Activated T-cell treated with anti-CD3 and anti-CD28 coated beads, Interleukin-2, amount 50 U/mL, for 24 hours (primary cell): Measurements from ENCODE around the gene GSTM4.

Experiments used
- DNase-seq: peaks from one replicate; pipeline ENCODE4 v3.0.0-alpha.2; 2020
- H3K27ac Mint-ChIP-seq: 2 replicates; pipeline ENCODE4 v1.8.0; 2020; ENCODE audit warnings: mild to moderate bottlenecking, mixed read lengths
- H3K27me3 Mint-ChIP-seq: 2 replicates; pipeline ENCODE4 v1.8.0; 2020; ENCODE audit warnings: mixed read lengths
- H3K36me3 Mint-ChIP-seq: 2 replicates; pipeline ENCODE4 v1.8.0; 2020; ENCODE audit warnings: low read depth, mixed read lengths
- H3K4me1 Mint-ChIP-seq: 2 replicates; pipeline ENCODE4 v1.8.0; 2020; ENCODE audit warnings: low read depth, mixed read lengths
- H3K4me3 Mint-ChIP-seq: 2 replicates; pipeline ENCODE4 v1.8.0; 2020; ENCODE audit warnings: mild to moderate bottlenecking, moderate library complexity, mixed read lengths
- H3K9me3 Mint-ChIP-seq: 2 replicates; pipeline ENCODE4 v1.8.0; 2020; ENCODE audit warnings: mixed read lengths

GSTM4 gene

GRCh38 chr1:109641078-109641740 is 14.7 kb upstream of the GSTM4 start:
- Mint-ChIP-seq H3K9me3 (no peaks in the 10 kb centered on the region), H3K27ac (no peak overlapping the region), H3K4me3 (no peak overlapping the region), H3K4me1 (peaks cover 17% of the 10 kb centered on the region), H3K36me3 (no peaks in the 10 kb centered on the region), H3K27me3 (no peaks in the 10 kb centered on the region)
- DNase-seq: no peak

GRCh38 chr1:109641861-109642260 is 14.0 kb upstream of the GSTM4 start:
- Mint-ChIP-seq H3K27ac (no peak overlapping the region), H3K9me3 (no peaks in the 10 kb centered on the region), H3K4me1 (peaks cover 17% of the 10 kb centered on the region), H3K4me3 (no peak overlapping the region), H3K36me3 (no peaks in the 10 kb centered on the region), H3K27me3 (no peaks in the 10 kb centered on the region)
- no peak for DNase-seq

GRCh38 chr1:109642626-109643025 is 13.3 kb upstream of the GSTM4 start:
- H3K36me3 Mint-ChIP-seq: no peaks in the 10 kb centered on the region
- H3K27ac Mint-ChIP-seq: peak overlapping the region; percentile 7
- H3K9me3 Mint-ChIP-seq: no peaks in the 10 kb centered on the region
- no peaks in the 10 kb centered on the region for H3K27me3 Mint-ChIP-seq
- H3K4me1 Mint-ChIP-seq: peaks cover 17% of the 10 kb centered on the region
- H3K4me3 Mint-ChIP-seq: no peak overlapping the region
- no peak for DNase-seq

- DNase-seq: peak; percentile 93
- peaks cover 17% of the 10 kb centered on the region for H3K4me1 Mint-ChIP-seq
- H3K27ac Mint-ChIP-seq: no peak overlapping the region
- H3K4me3 Mint-ChIP-seq: no peak overlapping the region
- H3K27me3 Mint-ChIP-seq: no peaks in the 10 kb centered on the region
- no peaks in the 10 kb centered on the region for H3K9me3 Mint-ChIP-seq
- no peaks in the 10 kb centered on the region for H3K36me3 Mint-ChIP-seq
Observed at GRCh38 chr1:109643385-109644230, 12.3 kb upstream of the GSTM4 start.

GRCh38 chr1:109644670-109645069 is 11.2 kb upstream of the GSTM4 start:
- no peaks in the 10 kb centered on the region for H3K9me3 Mint-ChIP-seq
- peaks cover 17% of the 10 kb centered on the region for H3K4me1 Mint-ChIP-seq
- no peaks in the 10 kb centered on the region for H3K36me3 Mint-ChIP-seq
- no peak overlapping the region for H3K4me3 Mint-ChIP-seq
- no peak for DNase-seq
- no peaks in the 10 kb centered on the region for H3K27me3 Mint-ChIP-seq
- no peak overlapping the region for H3K27ac Mint-ChIP-seq

- Mint-ChIP-seq H3K4me1 (no peaks in the 10 kb centered on the region), H3K4me3 (no peak overlapping the region), H3K27ac (no peak overlapping the region), H3K36me3 (no peaks in the 10 kb centered on the region), H3K27me3 (peaks cover 10% of the 10 kb centered on the region), H3K9me3 (no peaks in the 10 kb centered on the region)
- no peak for DNase-seq
Observed at GRCh38 chr1:109649491-109649914, 6.4 kb upstream of the GSTM4 start.

GRCh38 chr1:109650609-109651008 is 5.3 kb upstream of the GSTM4 start:
- Mint-ChIP-seq H3K4me3 (no peak overlapping the region), H3K27me3 (peaks cover 10% of the 10 kb centered on the region), H3K9me3 (no peaks in the 10 kb centered on the region), H3K27ac (no peak overlapping the region), H3K4me1 (peaks cover 9% of the 10 kb centered on the region), H3K36me3 (no peaks in the 10 kb centered on the region)
- DNase-seq: no peak

- peaks cover 17% of the 10 kb centered on the region for H3K4me1 Mint-ChIP-seq
- H3K9me3 Mint-ChIP-seq: no peaks in the 10 kb centered on the region
- H3K4me3 Mint-ChIP-seq: no peak overlapping the region
- no peak overlapping the region for H3K27ac Mint-ChIP-seq
- peaks cover 2% of the 10 kb centered on the region for H3K36me3 Mint-ChIP-seq
- peaks cover 10% of the 10 kb centered on the region for H3K27me3 Mint-ChIP-seq
- DNase-seq: no peak
Observed at GRCh38 chr1:109652402-109652801, 3.5 kb upstream of the GSTM4 start.

GRCh38 chr1:109653306-109653705 is 2.6 kb upstream of the GSTM4 start:
- no peak overlapping the region for H3K4me3 Mint-ChIP-seq
- peaks cover 2% of the 10 kb centered on the region for H3K36me3 Mint-ChIP-seq
- H3K4me1 Mint-ChIP-seq: peaks cover 17% of the 10 kb centered on the region
- H3K27ac Mint-ChIP-seq: no peak overlapping the region
- no peaks in the 10 kb centered on the region for H3K9me3 Mint-ChIP-seq
- H3K27me3 Mint-ChIP-seq: peaks cover 10% of the 10 kb centered on the region
- DNase-seq: no peak

GRCh38 chr1:109654519-109654918 is 1.4 kb upstream of the GSTM4 start:
- no peak overlapping the region for H3K4me3 Mint-ChIP-seq
- peaks cover 17% of the 10 kb centered on the region for H3K4me1 Mint-ChIP-seq
- no peak overlapping the region for H3K27ac Mint-ChIP-seq
- H3K27me3 Mint-ChIP-seq: peaks cover 10% of the 10 kb centered on the region
- no peak for DNase-seq
- peaks cover 8% of the 10 kb centered on the region for H3K36me3 Mint-ChIP-seq
- H3K9me3 Mint-ChIP-seq: no peaks in the 10 kb centered on the region

- Mint-ChIP-seq H3K27me3 (no peaks in the 10 kb centered on the region), H3K9me3 (no peaks in the 10 kb centered on the region), H3K27ac (no peak overlapping the region), H3K4me1 (peaks cover 17% of the 10 kb centered on the region), H3K36me3 (peaks cover 15% of the 10 kb centered on the region), H3K4me3 (peak overlapping the region; percentile 47)
- no peak for DNase-seq
Observed at GRCh38 chr1:109657395-109657794, 1.5 kb downstream of the GSTM4 start.

- no peaks in the 10 kb centered on the region for H3K27me3 Mint-ChIP-seq
- no peak overlapping the region for H3K27ac Mint-ChIP-seq
- no peak overlapping the region for H3K4me3 Mint-ChIP-seq
- H3K9me3 Mint-ChIP-seq: no peaks in the 10 kb centered on the region
- peaks cover 15% of the 10 kb centered on the region for H3K36me3 Mint-ChIP-seq
- peaks cover 17% of the 10 kb centered on the region for H3K4me1 Mint-ChIP-seq
- no peak for DNase-seq
Observed at GRCh38 chr1:109657970-109658369, 2.1 kb downstream of the GSTM4 start.

- Mint-ChIP-seq H3K9me3 (no peaks in the 10 kb centered on the region), H3K4me1 (peaks cover 17% of the 10 kb centered on the region), H3K27ac (no peak overlapping the region), H3K36me3 (peaks cover 15% of the 10 kb centered on the region), H3K4me3 (no peak overlapping the region), H3K27me3 (no peaks in the 10 kb centered on the region)
- DNase-seq: no peak
Observed at GRCh38 chr1:109658533-109659042, 2.7 kb downstream of the GSTM4 start.

GRCh38 chr1:109659145-109659544 is 3.2 kb downstream of the GSTM4 start:
- DNase-seq: no peak
- Mint-ChIP-seq H3K9me3 (no peaks in the 10 kb centered on the region), H3K4me3 (no peak overlapping the region), H3K4me1 (peaks cover 17% of the 10 kb centered on the region), H3K36me3 (peaks cover 15% of the 10 kb centered on the region), H3K27ac (peak overlapping the region; percentile 13), H3K27me3 (no peaks in the 10 kb centered on the region)
